ENCODE results near the gene CCDC92B. TPM values are rescaled to one million over a fixed set of nuclear protein-coding genes. Genes with fewer than 3 reads are reported as not detected.
"Not testable (repeated sequence)": the region's sequence is repeated elsewhere in the genome, so short reads cannot be mapped to it uniquely, and the experiment has no call there.

The CCDC92B gene
- not detected for total RNA-seq

GRCh38 chr17:2749058-2749783, at the start of gene CCDC92B:
TSS of gene CCDC92B (minus strand) at chr17:2749652. CDS start at chr17:2735145, 14,507 bp downstream.
- ChIA-PET CTCF (no interaction called here), POLR2A (no interaction called here)

GRCh38 chr17:2798678-2799077, 49.2 kb upstream of the CCDC92B start:
- ChIA-PET CTCF (interaction anchor here (4.3 kb wide), 1 partner anchor 15 kb away, joined by 13 read pairs; no protein-coding TSS in a partner anchor), POLR2A (no interaction called here)

DNA sequence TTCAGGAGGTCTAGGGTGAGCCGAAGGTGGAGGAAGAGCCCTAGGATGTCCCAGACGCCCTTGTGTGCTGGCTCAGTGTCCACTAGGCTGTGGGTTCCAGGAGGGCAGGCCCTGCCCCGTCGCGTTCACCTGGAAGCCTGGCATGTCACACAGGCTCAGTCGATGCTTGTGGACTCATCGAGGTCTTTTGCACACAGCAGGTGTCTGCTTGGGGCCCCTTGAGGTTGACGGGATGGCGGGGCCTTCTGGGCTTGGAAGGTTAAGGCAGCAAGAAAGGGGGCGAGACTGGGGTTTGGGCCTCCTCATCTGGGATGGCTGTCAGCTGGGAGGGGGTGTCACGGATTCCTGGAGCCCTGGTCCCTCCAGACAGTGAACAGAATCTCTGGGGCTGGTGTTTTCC, 48.7 kb upstream of the CCDC92B start:
- POLR2A ChIA-PET: no interaction called here
- CTCF ChIA-PET: interaction anchor here (0.8 to 4.3 kb wide), 3 partner anchors 12 to 30 kb away, joined by 4 to 13 read pairs (median 5); no protein-coding TSS in a partner anchor

DNA sequence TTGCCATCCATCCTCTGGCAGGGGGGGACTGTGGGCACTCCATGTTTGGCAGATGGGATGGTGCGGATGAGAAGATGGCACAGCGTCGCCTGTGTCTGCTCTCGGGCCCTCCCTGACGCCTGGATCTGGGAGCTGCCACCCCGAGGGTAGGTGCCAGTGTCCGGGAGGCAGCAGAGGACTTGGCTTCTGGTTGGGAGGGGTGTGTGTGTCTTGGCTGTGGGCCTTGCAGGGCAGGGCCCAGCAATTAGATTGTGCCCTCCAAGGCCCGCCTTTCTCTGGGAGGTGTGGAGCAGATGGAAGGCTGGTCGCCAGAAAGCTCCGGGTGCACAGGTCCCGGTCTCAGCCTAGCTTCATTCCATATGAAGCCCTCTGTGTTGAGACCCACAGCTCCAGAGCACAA, 48.2 kb upstream of the CCDC92B start:
- CTCF ChIA-PET: interaction anchor here (0.8 to 4.3 kb wide), 3 partner anchors 11 to 30 kb away, joined by 4 to 13 read pairs (median 5); no protein-coding TSS in a partner anchor
- POLR2A ChIA-PET: no interaction called here

GRCh38 chr17:2797226-2797625, 47.8 kb upstream of the CCDC92B start:
- ChIA-PET CTCF (interaction anchor here (1.3 to 4.3 kb wide), 2 partner anchors 17 to 31 kb away, joined by 5 to 13 read pairs; no protein-coding TSS in a partner anchor), POLR2A (no interaction called here)

DNA sequence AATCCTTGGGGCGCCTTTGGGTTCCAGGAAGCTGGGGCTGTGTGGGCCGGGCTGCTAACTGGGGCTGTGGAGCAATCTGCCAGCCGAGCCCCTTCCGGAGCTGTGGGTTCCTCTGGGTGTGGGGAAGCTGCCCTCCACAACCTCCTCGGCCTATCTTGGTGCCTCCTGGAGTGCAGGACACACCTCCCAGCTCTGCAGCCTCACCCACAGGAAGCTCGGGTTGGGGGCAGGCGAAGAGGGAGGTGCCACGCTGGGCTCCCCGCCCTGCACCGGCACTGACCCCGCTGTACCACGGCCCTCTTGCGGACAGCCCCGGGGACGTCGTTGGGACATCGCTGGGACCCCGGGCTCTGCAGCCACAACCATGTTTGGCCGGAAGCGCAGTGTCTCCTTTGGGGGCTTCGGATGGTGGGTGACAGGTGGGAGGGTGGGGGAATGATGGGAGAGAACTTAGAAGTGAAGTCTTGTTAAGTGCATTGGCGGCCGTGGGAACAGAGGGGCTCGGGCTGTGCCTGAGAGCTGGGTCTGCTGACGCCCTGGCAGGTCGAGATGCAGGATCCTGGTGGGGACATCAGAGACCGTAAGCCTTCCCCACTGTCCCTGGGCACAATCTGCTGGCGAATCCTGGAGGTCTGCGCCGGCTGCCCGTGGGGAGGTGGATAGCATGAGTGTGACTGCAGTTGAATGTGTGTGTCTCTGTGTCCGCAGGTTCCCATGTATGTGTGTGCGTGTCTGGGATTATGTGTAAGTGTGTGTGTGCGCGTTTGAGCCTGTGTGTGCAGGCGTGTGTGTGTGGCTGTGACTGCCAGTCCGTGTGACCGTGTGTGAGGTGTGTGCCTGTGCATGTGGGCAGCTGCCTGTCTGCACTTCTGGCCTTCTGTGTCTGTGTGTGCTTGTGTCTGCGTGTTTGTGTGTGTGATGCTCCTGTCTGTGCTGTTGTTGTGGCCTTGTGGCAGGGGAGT, 47.0 kb upstream of the CCDC92B start, which contains the start of gene RAP1GAP2:
Gene RAP1GAP2 (plus strand): TSS at position 275 of the 962 bp plus-strand sequence. CDS start 90 bp downstream, at position 365.
- ChIA-PET CTCF (interaction anchor here (1.1 to 4.3 kb wide), 3 partner anchors 10 to 31 kb away, joined by 4 to 13 read pairs (median 5); no protein-coding TSS in a partner anchor), POLR2A (no interaction called here)

DNA sequence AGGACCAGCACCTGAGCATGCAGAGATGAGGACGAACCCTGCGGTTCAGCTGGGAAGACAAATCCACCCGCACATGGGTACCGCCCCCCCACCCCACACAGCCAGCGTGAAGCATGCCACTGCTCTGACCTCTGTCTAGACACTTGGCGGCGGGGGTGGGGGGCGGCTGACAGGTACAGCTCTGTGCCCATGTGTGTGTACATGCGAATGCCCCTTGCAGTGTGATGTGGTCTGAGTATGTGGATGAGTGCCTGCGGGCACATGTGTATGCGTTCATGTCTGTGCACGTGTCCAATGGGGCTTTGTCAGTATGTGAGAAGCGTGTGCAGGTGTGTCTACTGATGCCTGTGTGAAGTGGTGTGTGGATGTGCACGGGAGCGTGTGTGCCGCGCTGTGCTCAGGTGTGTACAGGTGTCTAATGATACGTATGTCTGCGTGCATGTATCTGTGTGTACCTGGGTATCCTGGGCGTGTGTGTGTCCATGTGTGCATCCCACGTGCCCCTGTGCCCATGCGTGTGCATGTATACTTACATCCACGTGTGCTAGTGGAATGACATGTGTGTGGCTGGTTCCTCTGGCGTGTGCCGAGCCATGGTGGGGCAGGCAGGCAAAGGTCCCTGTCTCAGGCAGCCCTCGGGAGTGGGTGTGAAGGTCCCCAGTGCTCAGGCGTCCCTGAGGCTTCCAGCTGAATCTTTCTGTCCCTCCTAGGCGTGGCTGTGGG, 46.1 kb upstream of the CCDC92B start:
- ChIA-PET CTCF (interaction anchor here (1.1 to 4.3 kb wide), 3 partner anchors 9 to 19 kb away, joined by 3 to 13 read pairs (median 4); no protein-coding TSS in a partner anchor), POLR2A (no interaction called here)

- POLR2A ChIA-PET: interaction anchor here (0.6 to 0.7 kb wide), 2 partner anchors 20 to 241 kb away, joined by 3 to 4 read pairs; no protein-coding TSS in a partner anchor
- CTCF ChIA-PET: interaction anchor here (0.5 to 4.3 kb wide), 7 partner anchors 14 to 345 kb away, joined by 3 to 13 read pairs (median 4); no protein-coding TSS in a partner anchor
Observed at GRCh38 chr17:2794111-2794803, 44.8 kb upstream of the CCDC92B start.

DNA sequence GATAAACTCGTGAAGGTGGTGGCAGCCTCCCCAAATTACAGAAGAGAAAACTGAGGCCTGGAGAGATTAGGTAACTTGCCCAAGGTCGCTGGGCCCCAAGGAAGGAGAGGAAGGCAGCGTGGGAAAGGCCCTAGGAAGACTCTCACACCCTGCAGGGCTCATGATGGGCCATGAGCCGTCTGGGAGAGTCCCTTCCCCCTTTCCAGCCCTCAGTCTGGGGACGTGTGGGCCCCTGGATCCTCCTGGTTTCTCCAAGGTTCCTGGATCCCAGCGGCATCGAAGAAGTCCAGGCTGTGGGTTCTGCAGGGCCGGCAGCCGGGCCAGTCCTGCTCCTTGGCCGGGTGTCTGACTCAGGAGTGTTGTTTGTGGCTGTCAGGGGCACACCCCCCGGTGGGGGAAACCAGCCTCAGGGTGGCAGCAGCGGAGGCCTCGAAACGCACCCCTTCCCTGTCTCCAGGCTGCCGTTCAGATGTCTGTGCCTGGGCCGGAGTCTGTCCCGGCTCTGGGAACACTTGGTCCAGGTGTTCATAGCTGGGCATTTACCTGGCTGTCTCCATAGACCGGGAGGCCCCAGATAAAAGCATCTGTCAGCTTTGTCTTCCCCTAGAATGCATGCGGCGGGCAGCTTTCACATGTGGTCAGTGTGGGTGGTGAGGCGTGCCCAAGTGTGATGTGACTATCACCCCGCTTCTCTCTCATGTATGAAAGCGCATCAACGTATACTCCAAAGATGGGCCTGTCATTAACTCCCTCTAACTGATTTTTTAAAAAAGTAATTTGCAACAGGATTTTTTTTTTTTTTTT, 43.1 kb upstream of the CCDC92B start:
- ChIA-PET POLR2A (interaction anchor here (1.3 kb wide), 1 partner anchor 22 kb away, joined by 3 read pairs; no protein-coding TSS in a partner anchor), CTCF (interaction anchor here (0.7 to 2.1 kb wide), 4 partner anchors 9 to 39 kb away, joined by 3 to 6 read pairs (median 4); no protein-coding TSS in a partner anchor)

GRCh38 chr17:2789700-2790099, 40.2 kb upstream of the CCDC92B start:
- ChIA-PET CTCF (interaction anchor here (1.3 kb wide), 1 partner anchor 25 kb away, joined by 4 read pairs; no protein-coding TSS in a partner anchor), POLR2A (no interaction called here)

DNA sequence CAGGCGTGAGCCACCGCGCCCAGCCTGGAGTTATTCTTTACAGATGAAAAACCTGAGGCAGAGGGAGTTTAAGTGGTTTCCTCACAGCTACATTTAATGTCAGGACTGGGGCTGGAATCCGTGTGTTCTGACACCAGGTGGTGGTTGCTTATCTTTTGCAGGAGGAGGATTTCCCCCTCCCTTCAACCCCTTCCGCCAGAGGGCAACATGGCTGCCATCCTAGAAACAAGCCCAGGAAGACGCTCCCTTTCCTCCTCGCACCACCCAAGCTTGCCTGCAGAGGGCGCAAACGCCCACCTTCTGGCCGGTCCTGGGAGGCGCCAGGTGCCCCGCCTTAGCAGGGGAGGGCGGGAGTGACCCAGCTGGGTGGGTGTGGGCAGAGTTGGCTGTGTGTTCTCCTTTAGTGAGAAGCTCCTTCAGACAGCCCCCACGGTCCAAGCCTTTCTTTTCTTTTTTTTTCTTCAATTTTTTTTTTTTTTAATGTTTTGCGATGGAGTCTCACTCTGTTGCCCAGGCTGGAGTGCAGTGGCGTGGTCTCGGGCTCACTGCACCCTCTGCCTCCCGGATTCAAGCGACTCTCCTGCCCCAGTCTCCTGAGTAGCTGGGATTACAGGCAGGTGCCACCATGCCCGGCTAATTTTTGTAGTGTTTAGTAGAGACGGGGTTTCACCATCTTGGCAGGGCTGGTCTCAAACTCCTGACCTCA, 36.9 kb upstream of the CCDC92B start:
- ChIA-PET POLR2A (interaction anchor here (0.6 kb wide), 2 partner anchors 13 to 51 kb away, joined by 3 to 5 read pairs; no protein-coding TSS in a partner anchor), CTCF (interaction anchor here (0.5 to 1.9 kb wide), 13 partner anchors 10 to 271 kb away, joined by 3 to 14 read pairs (median 4); partner anchors contain the start of gene RAP1GAP2)

DNA sequence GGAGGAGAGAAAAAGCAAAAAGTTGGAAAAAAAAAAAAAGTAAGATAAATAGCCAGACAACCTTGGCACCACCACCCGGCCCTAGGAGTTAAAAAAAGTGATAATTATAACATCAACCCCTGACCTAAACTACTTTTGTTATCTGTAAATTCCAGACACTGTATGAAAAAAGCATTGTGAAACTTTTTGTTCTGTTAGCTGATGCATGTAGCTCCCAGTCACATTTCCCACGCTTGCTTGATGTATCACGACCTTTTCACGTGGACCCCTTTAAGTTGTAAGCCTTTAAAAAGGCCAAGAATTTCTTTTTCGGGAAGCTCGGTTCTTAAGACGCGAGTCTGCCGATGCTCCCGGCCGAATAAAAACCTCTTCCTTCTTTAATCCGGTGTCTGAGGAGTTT, 35.9 kb upstream of the CCDC92B start:
- POLR2A ChIA-PET: not testable (repeated sequence)
- CTCF ChIA-PET: interaction anchor here (1.3 to 1.9 kb wide), 3 partner anchors 19 to 227 kb away, joined by 3 to 14 read pairs (median 4); no protein-coding TSS in a partner anchor

- CTCF ChIA-PET: interaction anchor here (1.9 to 2.0 kb wide), 2 partner anchors 29 to 64 kb away, joined by 4 to 5 read pairs; no protein-coding TSS in a partner anchor
- POLR2A ChIA-PET: no interaction called here
Observed at GRCh38 chr17:2784864-2785263, 35.4 kb upstream of the CCDC92B start.

GRCh38 chr17:2783310-2784030, 34.0 kb upstream of the CCDC92B start:
- CTCF ChIA-PET: interaction anchor here (2.0 kb wide), 1 partner anchor 66 kb away, joined by 5 read pairs; no protein-coding TSS in a partner anchor
- POLR2A ChIA-PET: no interaction called here

DNA sequence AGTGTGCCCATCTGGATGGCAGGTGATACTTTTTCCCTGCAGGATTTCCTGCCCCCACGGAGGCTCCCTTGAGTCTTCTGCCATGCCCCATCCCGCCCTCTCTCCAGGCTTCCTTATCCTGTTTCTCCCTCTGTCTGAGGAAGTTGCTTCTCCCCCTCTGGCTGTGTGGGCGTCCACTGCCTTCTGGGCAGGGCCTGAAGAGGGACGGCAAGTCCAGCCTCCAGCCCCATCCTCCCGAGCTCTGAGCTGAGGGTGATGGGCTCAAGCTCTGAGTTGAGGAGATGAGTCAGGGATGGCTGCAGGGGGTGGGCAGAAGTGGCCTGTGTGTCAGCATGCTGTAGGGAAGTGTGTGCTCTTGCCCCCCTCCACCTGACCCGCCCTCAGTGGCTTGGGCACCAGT, 32.6 kb upstream of the CCDC92B start:
- CTCF ChIA-PET: no interaction called here
- POLR2A ChIA-PET: no interaction called here

- POLR2A ChIA-PET, CTCF ChIA-PET: not testable (repeated sequence)
Observed at GRCh38 chr17:2781598-2781997, 32.1 kb upstream of the CCDC92B start.
